DND-41 (cell line): ENCODE measurements around the gene PVALEF.

Experiments
- ATAC-seq: fragments of 200-7000 bp; cut with Tn5 transposase; 3 replicates; pipeline ENCODE4 v1.9.1; 2021; ENCODE audit warnings: low read depth; ENCODE audit not compliant: insufficient read depth
- DNase-seq: peaks from one replicate; pipeline ENCODE4 v3.0.0-alpha.2; 2020
- H2AFZ ChIP-seq: 2 replicates; pipeline ENCODE4 v1.6.0; 2012; ENCODE audit warnings: low read depth, low read length
- H3K27ac ChIP-seq: 2 replicates; pipeline ENCODE4 v1.5.1; 2012; ENCODE audit warnings: low read length, inconsistent platforms
- H3K27me3 ChIP-seq: fragments of 200-600 bp; sonication (generic); 2 replicates; pipeline ENCODE4 v1.6.0; 2012; ENCODE audit warnings: low read length, mild to moderate bottlenecking, inconsistent platforms; ENCODE audit not compliant: insufficient read depth, poor library complexity
- H3K36me3 ChIP-seq: 2 replicates; pipeline ENCODE4 v1.5.1; 2012; ENCODE audit warnings: low read length, inconsistent platforms; ENCODE audit not compliant: insufficient read depth
- H3K4me1 ChIP-seq: 2 replicates; pipeline ENCODE4 v1.5.1; 2012; ENCODE audit warnings: mild to moderate bottlenecking, low read length; ENCODE audit not compliant: insufficient read depth
- H3K4me2 ChIP-seq: 2 replicates; pipeline ENCODE4 v1.6.0; 2012; ENCODE audit warnings: mild to moderate bottlenecking, moderate library complexity, low read length, inconsistent platforms; ENCODE audit not compliant: insufficient read depth
- H3K4me3 ChIP-seq, 2 experiments: fragments of 200-600 bp in 1 of 2; shearing (Covaris generic) in 1 of 2; 2 replicates each; pipeline ENCODE4 v1.5.1; 2012 to 2016; ENCODE audit warnings: inconsistent platforms in 2 of 2, low read length in 2 of 2, mild to moderate bottlenecking in 2 of 2, low read depth in 1 of 2, moderate library complexity in 1 of 2
- H3K79me2 ChIP-seq: 2 replicates; pipeline ENCODE4 v1.6.0; 2012; ENCODE audit warnings: low read length, inconsistent platforms; ENCODE audit not compliant: insufficient read depth
- H3K9ac ChIP-seq: 2 replicates; pipeline ENCODE4 v1.6.0; 2012; ENCODE audit warnings: low read depth, mild to moderate bottlenecking, inconsistent platforms, low read length, moderate library complexity
- H3K9me3 ChIP-seq: 2 replicates; pipeline ENCODE4 v1.5.1; 2012; ENCODE audit warnings: low read length, moderate library complexity, mild to moderate bottlenecking, inconsistent platforms; ENCODE audit not compliant: insufficient read depth, severe bottlenecking
- H4K20me1 ChIP-seq: 2 replicates; pipeline ENCODE4 v1.6.0; 2012; ENCODE audit warnings: low read length; ENCODE audit not compliant: insufficient read depth
- EZH2 ChIP-seq: IDR thresholded peaks from 3 replicates; pipeline ENCODE4 v1.6.1; 2012; ENCODE audit warnings: borderline replicate concordance, low read depth, mild to moderate bottlenecking, moderate library complexity, low read length, inconsistent platforms; ENCODE audit not compliant: severe bottlenecking
- TF ChIP-seq, protein P1 (sequence below): IDR thresholded peaks from 2 replicates; pipeline ENCODE4 v1.5.1; 2012; ENCODE audit warnings: borderline replicate concordance, low read length, moderate library complexity, mild to moderate bottlenecking; ENCODE audit not compliant: poor library complexity, severe bottlenecking; ENCODE audit errors: extremely low read depth

The PVALEF gene

DNA sequence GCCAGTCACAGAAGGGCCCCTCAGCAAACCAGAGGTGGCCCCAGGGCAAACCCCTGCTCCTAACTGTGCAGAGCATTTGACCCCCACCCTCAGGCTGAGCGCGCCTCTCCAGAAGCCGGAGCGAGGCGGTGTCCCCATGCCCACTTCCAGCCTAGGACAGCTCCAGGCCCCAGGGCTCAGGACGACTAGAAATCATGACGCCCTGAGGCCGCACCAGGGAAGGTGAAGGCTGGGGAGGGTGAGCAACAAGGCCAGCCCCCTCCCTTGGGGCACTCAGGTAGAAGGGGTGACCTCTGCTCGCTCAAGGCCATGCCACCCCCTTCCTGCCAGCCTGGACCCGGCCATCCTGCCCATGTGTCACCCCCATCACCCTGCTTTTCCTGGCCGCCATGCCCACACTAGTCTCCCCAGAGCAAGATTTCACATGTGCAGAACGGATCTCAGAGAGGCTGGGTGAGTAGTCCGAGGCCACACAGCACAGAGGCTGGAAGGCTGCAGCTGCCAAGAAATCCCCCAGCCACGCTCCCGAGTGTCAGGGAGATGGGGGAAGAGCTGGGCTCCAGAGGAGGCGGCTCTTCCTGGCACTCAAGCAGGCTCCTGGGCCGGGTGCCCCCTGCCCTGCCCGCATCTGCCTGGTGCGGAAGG, 2.1 kb upstream of the PVALEF start:
- Histone ChIP-seq H2AFZ (no peak overlapping the region), H3K27ac (no peak overlapping the region), H3K27me3 (no peaks in the 10 kb centered on the region), H3K9me3 (no peaks in the 10 kb centered on the region), H3K4me1 (no peaks in the 10 kb centered on the region), H3K36me3 (no peaks in the 10 kb centered on the region), H3K9ac (no peak overlapping the region), H3K4me3 (no peak overlapping the region), H4K20me1 (no peaks in the 10 kb centered on the region; the same call in 1 of the 2 replicates), H3K4me2 (no peak overlapping the region), H3K79me2 (no peaks in the 10 kb centered on the region)
- no peak for DNase-seq
- TF ChIP-seq, protein P1, sequence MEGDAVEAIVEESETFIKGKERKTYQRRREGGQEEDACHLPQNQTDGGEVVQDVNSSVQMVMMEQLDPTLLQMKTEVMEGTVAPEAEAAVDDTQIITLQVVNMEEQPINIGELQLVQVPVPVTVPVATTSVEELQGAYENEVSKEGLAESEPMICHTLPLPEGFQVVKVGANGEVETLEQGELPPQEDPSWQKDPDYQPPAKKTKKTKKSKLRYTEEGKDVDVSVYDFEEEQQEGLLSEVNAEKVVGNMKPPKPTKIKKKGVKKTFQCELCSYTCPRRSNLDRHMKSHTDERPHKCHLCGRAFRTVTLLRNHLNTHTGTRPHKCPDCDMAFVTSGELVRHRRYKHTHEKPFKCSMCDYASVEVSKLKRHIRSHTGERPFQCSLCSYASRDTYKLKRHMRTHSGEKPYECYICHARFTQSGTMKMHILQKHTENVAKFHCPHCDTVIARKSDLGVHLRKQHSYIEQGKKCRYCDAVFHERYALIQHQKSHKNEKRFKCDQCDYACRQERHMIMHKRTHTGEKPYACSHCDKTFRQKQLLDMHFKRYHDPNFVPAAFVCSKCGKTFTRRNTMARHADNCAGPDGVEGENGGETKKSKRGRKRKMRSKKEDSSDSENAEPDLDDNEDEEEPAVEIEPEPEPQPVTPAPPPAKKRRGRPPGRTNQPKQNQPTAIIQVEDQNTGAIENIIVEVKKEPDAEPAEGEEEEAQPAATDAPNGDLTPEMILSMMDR, result no peak
- TF ChIP-seq EZH2, result no peak
- no peak for ATAC-seq

DNA sequence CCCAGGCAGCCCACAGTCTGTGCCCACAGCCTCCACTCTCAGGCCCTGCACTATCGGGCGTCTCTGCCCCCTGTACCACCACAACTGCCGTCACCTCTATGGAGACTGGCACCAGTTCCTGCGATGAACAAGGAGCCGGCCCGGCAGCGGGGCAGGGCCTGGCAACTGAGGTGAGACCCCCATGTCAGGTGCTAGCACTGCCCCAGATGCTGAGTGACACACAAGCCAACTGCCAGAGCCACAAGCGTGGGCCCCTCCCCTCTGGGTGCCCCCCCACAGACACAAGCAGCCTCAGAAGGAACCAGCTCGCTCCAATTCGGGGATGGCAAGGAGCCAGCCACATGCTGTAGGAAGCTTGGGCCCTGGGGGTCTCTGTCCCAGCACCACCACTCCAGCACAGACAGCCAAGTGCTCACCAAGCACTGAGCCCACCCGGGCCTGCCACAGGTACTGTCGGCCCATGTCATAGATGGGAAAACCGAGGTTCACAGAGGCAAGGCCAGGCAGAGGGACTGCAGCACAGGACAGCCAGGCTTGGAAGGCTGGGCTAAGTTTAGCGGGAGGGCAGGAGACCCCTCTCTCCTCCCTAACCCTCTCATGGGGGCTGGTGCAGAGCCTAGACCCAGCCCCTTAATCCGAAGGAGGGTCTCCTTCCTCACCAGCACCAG, 1.5 kb upstream of the PVALEF start:
- Histone ChIP-seq H3K27ac (no peak overlapping the region), H3K4me1 (no peaks in the 10 kb centered on the region), H2AFZ (no peak overlapping the region), H3K9me3 (no peaks in the 10 kb centered on the region), H4K20me1 (no peaks in the 10 kb centered on the region; the same call in 1 of the 2 replicates), H3K27me3 (no peaks in the 10 kb centered on the region), H3K4me2 (no peak overlapping the region), H3K79me2 (no peaks in the 10 kb centered on the region), H3K4me3 (no peak overlapping the region), H3K36me3 (no peaks in the 10 kb centered on the region), H3K9ac (no peak overlapping the region)
- no peak for TF ChIP-seq EZH2
- TF ChIP-seq, protein P1, result no peak
- ATAC-seq, result no peak
- no peak for DNase-seq

DNA sequence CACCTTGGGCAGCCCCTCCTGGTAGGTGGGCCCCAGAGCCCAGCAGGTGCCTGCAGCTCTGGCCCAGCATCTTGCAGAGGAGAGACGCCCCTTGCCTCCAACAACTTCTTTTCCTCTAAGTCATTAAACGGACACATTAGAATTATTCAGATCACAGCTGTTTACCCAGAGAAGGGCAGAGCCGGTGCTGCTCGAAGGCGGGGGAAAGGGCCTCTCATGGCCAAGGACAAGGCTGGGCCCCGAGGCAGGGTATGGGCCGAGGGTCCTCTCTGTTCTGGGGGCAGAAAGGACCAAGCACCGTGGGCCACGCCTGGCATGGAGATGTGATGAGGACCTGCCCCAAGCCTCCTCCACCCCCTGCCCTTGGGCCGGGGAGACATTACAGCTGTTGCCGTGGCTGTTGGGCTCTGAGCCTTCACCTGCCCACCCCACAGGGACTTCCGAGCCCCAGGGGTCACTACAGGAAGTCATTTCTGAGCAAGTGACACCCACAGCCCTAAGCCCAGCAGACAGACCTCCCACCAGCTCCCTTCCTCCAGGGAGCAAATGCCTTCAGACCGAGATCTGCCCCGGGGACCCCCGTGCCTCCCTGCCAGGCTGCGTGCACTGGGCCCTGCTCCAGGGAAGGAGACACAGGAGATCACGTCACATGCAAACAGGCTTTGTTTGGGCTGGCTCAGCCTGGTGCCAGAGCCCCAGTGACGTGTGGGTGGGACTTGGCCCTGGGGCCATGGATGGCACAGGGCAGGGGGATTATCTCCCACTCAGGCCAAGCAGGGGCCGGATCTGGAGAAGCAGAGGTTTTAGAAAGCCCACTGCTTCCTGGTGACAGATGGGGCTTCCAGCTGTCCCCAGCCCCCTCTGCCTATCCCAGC, 699 bp upstream of the PVALEF start:
- H3K36me3 ChIP-seq, result no peaks in the 10 kb centered on the region
- DNase-seq (no peak), ATAC-seq (no peak)
- H3K27me3 ChIP-seq, result no peaks in the 10 kb centered on the region
- H3K4me2 ChIP-seq, result no peak overlapping the region
- no peaks in the 10 kb centered on the region for H3K79me2 ChIP-seq
- TF ChIP-seq EZH2, result no peak
- TF ChIP-seq, protein P1, result no peak
- no peaks in the 10 kb centered on the region for H3K9me3 ChIP-seq
- no peaks in the 10 kb centered on the region; the same call in 1 of the 2 replicates for H4K20me1 ChIP-seq
- no peak overlapping the region for H3K27ac ChIP-seq
- H2AFZ ChIP-seq, result no peak overlapping the region
- no peak overlapping the region for H3K4me3 ChIP-seq
- H3K9ac ChIP-seq, result no peak overlapping the region
- H3K4me1 ChIP-seq, result no peaks in the 10 kb centered on the region
